Astrocyte (in vitro differentiated cells and primary cell): ENCODE measurements around the gene SLC26A9.

Experiments
- EZH2 ChIP-seq: IDR thresholded peaks from 2 replicates; pipeline ENCODE4 v1.6.1; 2012; ENCODE audit warnings: mild to moderate bottlenecking, low read length, inconsistent platforms; ENCODE audit not compliant: insufficient read depth
- TF ChIP-seq, protein P1 (sequence below): IDR thresholded peaks from 2 replicates; pipeline ENCODE4 v1.5.1; 2011; ENCODE audit warnings: low read depth, mild to moderate bottlenecking, inconsistent platforms, low read length, moderate library complexity; ENCODE audit not compliant: insufficient read depth

DNA sequence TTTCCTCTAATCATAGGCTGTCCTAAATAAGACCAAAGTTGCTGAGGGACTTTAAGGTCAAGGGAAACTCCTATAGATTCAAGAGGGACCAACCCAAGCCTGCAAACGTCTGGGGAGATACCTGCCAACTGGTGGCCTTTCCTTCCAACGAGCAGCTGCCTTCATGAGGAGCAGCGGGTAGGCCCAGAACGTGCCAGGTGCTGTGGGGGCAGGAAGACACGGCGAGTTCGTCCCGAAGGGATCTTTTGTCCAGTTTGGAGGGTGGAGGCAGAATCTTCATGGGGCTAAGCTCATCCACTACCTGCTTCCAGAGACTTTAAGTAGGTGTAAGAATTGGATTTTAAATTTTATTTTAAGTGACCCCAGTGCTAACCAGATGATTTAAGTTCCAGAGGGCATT, 26.0 kb upstream of the SLC26A9 start:
- TF ChIP-seq EZH2, result no peak
- TF ChIP-seq, protein P1, sequence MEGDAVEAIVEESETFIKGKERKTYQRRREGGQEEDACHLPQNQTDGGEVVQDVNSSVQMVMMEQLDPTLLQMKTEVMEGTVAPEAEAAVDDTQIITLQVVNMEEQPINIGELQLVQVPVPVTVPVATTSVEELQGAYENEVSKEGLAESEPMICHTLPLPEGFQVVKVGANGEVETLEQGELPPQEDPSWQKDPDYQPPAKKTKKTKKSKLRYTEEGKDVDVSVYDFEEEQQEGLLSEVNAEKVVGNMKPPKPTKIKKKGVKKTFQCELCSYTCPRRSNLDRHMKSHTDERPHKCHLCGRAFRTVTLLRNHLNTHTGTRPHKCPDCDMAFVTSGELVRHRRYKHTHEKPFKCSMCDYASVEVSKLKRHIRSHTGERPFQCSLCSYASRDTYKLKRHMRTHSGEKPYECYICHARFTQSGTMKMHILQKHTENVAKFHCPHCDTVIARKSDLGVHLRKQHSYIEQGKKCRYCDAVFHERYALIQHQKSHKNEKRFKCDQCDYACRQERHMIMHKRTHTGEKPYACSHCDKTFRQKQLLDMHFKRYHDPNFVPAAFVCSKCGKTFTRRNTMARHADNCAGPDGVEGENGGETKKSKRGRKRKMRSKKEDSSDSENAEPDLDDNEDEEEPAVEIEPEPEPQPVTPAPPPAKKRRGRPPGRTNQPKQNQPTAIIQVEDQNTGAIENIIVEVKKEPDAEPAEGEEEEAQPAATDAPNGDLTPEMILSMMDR, result no peak
